WTC11 (cell line): ENCODE measurements around the gene ELP4. TPM values are rescaled to one million over a fixed set of nuclear protein-coding genes. Genes with fewer than 3 reads are reported as not detected.

Source experiments
- ATAC-seq: fragments of 200-7000 bp; cut with Tn5 transposase; 2 replicates; pipeline ENCODE4 v1.10.0; 2021; ENCODE audit warnings: mild to moderate bottlenecking, moderate library complexity
- CTCF ChIA-PET: fragments of 300-600 bp; sonication (Branson Sonifier 250); formaldehyde crosslinking; loops from one replicate; lab custom pipeline; 2021; ENCODE audit warnings: antibody characterized with exemption; lab: Charles Lee
- POLR2A ChIA-PET: fragments of 350-600 bp; sonication (Branson Sonifier 250); formaldehyde crosslinking; loops from one replicate; lab custom pipeline; 2021; ENCODE audit warnings: antibody characterized with exemption; lab: Charles Lee
- DNase-seq: peaks from one replicate; pipeline ENCODE4 v3.0.0; 2021; ENCODE audit warnings: low spot score
- H3K27ac Mint-ChIP-seq: 2 replicates; pipeline ENCODE4 v1.8.0; 2021; ENCODE audit warnings: mixed read lengths
- H3K27me3 Mint-ChIP-seq: 2 replicates; pipeline ENCODE4 v1.8.0; 2021; ENCODE audit warnings: low read depth, mild to moderate bottlenecking, moderate library complexity, mixed read lengths
- H3K36me3 Mint-ChIP-seq: 2 replicates; pipeline ENCODE4 v1.8.0; 2021; ENCODE audit warnings: mixed read lengths
- H3K4me1 Mint-ChIP-seq: 2 replicates; pipeline ENCODE4 v1.8.0; 2022; ENCODE audit warnings: mixed read lengths
- H3K4me3 Mint-ChIP-seq: 2 replicates; pipeline ENCODE4 v1.8.0; 2021; ENCODE audit warnings: mild to moderate bottlenecking, moderate library complexity, mixed read lengths
- H3K9me3 Mint-ChIP-seq: 2 replicates; pipeline ENCODE4 v1.8.0; 2021; ENCODE audit warnings: mixed read lengths
- CREB1 ChIP-seq: sonication (generic); formaldehyde crosslinking; IDR thresholded peaks from 2 replicates; pipeline ENCODE4 v1.8.0; 2023; ENCODE audit warnings: mild to moderate bottlenecking, missing genetic modification reagents
- ETV6 ChIP-seq: sonication (generic); formaldehyde crosslinking; IDR thresholded peaks from 2 replicates; pipeline ENCODE4 v1.8.1; 2022; ENCODE audit warnings: mild to moderate bottlenecking, missing genetic modification reagents
- FOXP1 ChIP-seq: sonication (generic); formaldehyde crosslinking; IDR thresholded peaks from 2 replicates; pipeline ENCODE4 v1.8.0; 2022; ENCODE audit warnings: missing genetic modification reagents, mild to moderate bottlenecking, moderate library complexity, borderline replicate concordance
- HMGA2 ChIP-seq: fragments of 250-450 bp; sonication (Bioruptor Pico); IDR thresholded peaks from 2 replicates; pipeline ENCODE4 v1.4.0; 2021; ENCODE audit warnings: mild to moderate bottlenecking, moderate library complexity
- IRF2 ChIP-seq: sonication (generic); formaldehyde crosslinking; IDR thresholded peaks from 2 replicates; pipeline ENCODE4 v1.8.0; 2022; ENCODE audit warnings: low read depth, missing genetic modification reagents, borderline replicate concordance
- KAT7 ChIP-seq: sonication (generic); formaldehyde crosslinking; IDR thresholded peaks from 2 replicates; pipeline ENCODE4 v1.8.1; 2023; ENCODE audit warnings: missing genetic modification reagents, mild to moderate bottlenecking, borderline replicate concordance
- NFATC4 ChIP-seq: fragments of 250-450 bp; sonication (Bioruptor Pico); IDR thresholded peaks from 2 replicates; pipeline ENCODE4 v1.9.0; 2021; ENCODE audit warnings: mild to moderate bottlenecking
- NFYB ChIP-seq: sonication (generic); formaldehyde crosslinking; conservative IDR thresholded peaks from 2 replicates; pipeline ENCODE4 v1.8.0; 2022; ENCODE audit warnings: low read depth, missing genetic modification reagents
- SMAD3 ChIP-seq: sonication (generic); formaldehyde crosslinking; IDR thresholded peaks from 2 replicates; pipeline ENCODE4 v1.8.0; 2022; ENCODE audit warnings: missing genetic modification reagents, mild to moderate bottlenecking, borderline replicate concordance
- SMAD4 ChIP-seq: sonication (generic); formaldehyde crosslinking; IDR thresholded peaks from 2 replicates; pipeline ENCODE4 v1.8.0; 2022; ENCODE audit warnings: mild to moderate bottlenecking, missing genetic modification reagents
- TCF7 ChIP-seq: sonication (generic); formaldehyde crosslinking; IDR thresholded peaks from 2 replicates; pipeline ENCODE4 v1.8.0; 2022; ENCODE audit warnings: mild to moderate bottlenecking, low read depth, missing genetic modification reagents, moderate library complexity
- TEAD4 ChIP-seq: sonication (generic); formaldehyde crosslinking; IDR thresholded peaks from 2 replicates; pipeline ENCODE4 v1.8.0; 2022; ENCODE audit warnings: mild to moderate bottlenecking, missing genetic modification reagents
- ZNF121 ChIP-seq: sonication (generic); formaldehyde crosslinking; IDR thresholded peaks from 2 replicates; pipeline ENCODE4 v1.8.0; 2023; ENCODE audit warnings: missing genetic modification reagents
- ZNF263 ChIP-seq: sonication (generic); formaldehyde crosslinking; IDR thresholded peaks from 2 replicates; pipeline ENCODE4 v1.8.1; 2022; ENCODE audit warnings: low read depth, mild to moderate bottlenecking, moderate library complexity, missing genetic modification reagents
- ZNF317 ChIP-seq: sonication (generic); formaldehyde crosslinking; IDR thresholded peaks from 2 replicates; pipeline ENCODE4 v1.8.1; 2023; ENCODE audit warnings: low read depth, mild to moderate bottlenecking, moderate library complexity, missing genetic modification reagents, borderline replicate concordance
- ZNF396 ChIP-seq: fragments of 250-450 bp; sonication (Bioruptor Pico); IDR thresholded peaks from 2 replicates; pipeline ENCODE4 v1.8.0; 2021; ENCODE audit warnings: mild to moderate bottlenecking, moderate library complexity, borderline replicate concordance
- ZNF416 ChIP-seq: fragments of 250-450 bp; sonication (Bioruptor Pico); IDR thresholded peaks from 2 replicates; pipeline ENCODE4 v1.9.0; 2021; ENCODE audit warnings: mild to moderate bottlenecking, inconsistent platforms
- total RNA-seq: library from RNA; stranded (reverse); gene quantifications from 3 replicates; pipeline ENCODE4 v1.2.3, GENCODE V29; 2021
- TF ChIP-seq, protein P1 (sequence below): sonication (generic); formaldehyde crosslinking; conservative IDR thresholded peaks from 2 replicates; pipeline ENCODE4 v1.8.1; 2023; ENCODE audit warnings: mild to moderate bottlenecking, low read depth, missing genetic modification reagents, moderate library complexity
- TF ChIP-seq, protein P2 (sequence below): sonication (generic); formaldehyde crosslinking; IDR thresholded peaks from 2 replicates; pipeline ENCODE4 v1.8.0; 2023; ENCODE audit warnings: missing genetic modification reagents, mild to moderate bottlenecking, borderline replicate concordance
- TF ChIP-seq, protein P3 (sequence below): fragments of 250-450 bp; sonication (Bioruptor Pico); IDR thresholded peaks from 2 replicates; pipeline ENCODE4 v1.8.0; 2021; ENCODE audit warnings: mild to moderate bottlenecking
- TF ChIP-seq, protein P4 (sequence below): sonication (generic); formaldehyde crosslinking; IDR thresholded peaks from 2 replicates; pipeline ENCODE4 v1.8.1; 2022; ENCODE audit warnings: low read depth, missing genetic modification reagents, borderline replicate concordance
- TF ChIP-seq, protein P5 (sequence below): sonication (generic); formaldehyde crosslinking; IDR thresholded peaks from 2 replicates; pipeline ENCODE4 v1.8.0; 2023; ENCODE audit warnings: missing genetic modification reagents
- TF ChIP-seq, protein P6 (sequence below): sonication (generic); formaldehyde crosslinking; IDR thresholded peaks from 2 replicates; pipeline ENCODE4 v1.8.1; 2023; ENCODE audit warnings: mild to moderate bottlenecking, missing genetic modification reagents
- TF ChIP-seq, protein P7 (sequence below): fragments of 250-450 bp; sonication (Bioruptor Pico); IDR thresholded peaks from 2 replicates; pipeline ENCODE4 v1.9.0; 2021; ENCODE audit warnings: mild to moderate bottlenecking

Gene ELP4
- total RNA-seq, 1 experiment from 2014 or later: 14.6 TPM

DNA sequence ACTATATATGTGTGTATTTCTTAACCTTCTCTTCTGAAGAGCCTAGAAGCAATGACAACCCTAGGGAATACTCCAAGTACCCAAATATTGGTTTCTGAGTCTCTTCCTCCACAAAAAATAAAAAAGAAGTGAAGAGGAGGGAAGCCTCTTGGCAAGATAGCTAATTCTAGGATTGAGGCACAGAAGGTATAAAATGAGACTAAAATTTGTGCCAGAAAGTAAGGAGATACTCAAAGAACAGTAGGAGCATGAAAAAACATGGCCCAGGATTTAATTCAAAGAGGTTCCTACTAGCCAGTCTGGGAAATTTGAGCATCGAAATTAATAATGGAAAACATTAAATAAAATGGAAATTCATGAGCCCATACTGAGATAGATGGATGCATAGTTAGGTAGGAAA lies 189.5 kb downstream of the ELP4 start:
- no peak overlapping the region for H3K27ac Mint-ChIP-seq
- no peaks in the 10 kb centered on the region for H3K4me1 Mint-ChIP-seq
- H3K27me3 Mint-ChIP-seq: no peaks in the 10 kb centered on the region; the same call in 1 of the 2 replicates
- H3K9me3 Mint-ChIP-seq: no peaks in the 10 kb centered on the region
- POLR2A ChIA-PET: no interaction called here
- no peak overlapping the region for H3K4me3 Mint-ChIP-seq
- TF ChIP-seq TCF7 (no peak), CREB1 (no peak), SMAD4 (no peak), ZNF263 (no peak), ZNF121 (CRISPR knock-in tag) (no peak)
- TF ChIP-seq, protein P1, sequence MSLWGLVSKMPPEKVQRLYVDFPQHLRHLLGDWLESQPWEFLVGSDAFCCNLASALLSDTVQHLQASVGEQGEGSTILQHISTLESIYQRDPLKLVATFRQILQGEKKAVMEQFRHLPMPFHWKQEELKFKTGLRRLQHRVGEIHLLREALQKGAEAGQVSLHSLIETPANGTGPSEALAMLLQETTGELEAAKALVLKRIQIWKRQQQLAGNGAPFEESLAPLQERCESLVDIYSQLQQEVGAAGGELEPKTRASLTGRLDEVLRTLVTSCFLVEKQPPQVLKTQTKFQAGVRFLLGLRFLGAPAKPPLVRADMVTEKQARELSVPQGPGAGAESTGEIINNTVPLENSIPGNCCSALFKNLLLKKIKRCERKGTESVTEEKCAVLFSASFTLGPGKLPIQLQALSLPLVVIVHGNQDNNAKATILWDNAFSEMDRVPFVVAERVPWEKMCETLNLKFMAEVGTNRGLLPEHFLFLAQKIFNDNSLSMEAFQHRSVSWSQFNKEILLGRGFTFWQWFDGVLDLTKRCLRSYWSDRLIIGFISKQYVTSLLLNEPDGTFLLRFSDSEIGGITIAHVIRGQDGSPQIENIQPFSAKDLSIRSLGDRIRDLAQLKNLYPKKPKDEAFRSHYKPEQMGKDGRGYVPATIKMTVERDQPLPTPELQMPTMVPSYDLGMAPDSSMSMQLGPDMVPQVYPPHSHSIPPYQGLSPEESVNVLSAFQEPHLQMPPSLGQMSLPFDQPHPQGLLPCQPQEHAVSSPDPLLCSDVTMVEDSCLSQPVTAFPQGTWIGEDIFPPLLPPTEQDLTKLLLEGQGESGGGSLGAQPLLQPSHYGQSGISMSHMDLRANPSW (CRISPR knock-in tag): no peak
- TF ChIP-seq, protein P2, sequence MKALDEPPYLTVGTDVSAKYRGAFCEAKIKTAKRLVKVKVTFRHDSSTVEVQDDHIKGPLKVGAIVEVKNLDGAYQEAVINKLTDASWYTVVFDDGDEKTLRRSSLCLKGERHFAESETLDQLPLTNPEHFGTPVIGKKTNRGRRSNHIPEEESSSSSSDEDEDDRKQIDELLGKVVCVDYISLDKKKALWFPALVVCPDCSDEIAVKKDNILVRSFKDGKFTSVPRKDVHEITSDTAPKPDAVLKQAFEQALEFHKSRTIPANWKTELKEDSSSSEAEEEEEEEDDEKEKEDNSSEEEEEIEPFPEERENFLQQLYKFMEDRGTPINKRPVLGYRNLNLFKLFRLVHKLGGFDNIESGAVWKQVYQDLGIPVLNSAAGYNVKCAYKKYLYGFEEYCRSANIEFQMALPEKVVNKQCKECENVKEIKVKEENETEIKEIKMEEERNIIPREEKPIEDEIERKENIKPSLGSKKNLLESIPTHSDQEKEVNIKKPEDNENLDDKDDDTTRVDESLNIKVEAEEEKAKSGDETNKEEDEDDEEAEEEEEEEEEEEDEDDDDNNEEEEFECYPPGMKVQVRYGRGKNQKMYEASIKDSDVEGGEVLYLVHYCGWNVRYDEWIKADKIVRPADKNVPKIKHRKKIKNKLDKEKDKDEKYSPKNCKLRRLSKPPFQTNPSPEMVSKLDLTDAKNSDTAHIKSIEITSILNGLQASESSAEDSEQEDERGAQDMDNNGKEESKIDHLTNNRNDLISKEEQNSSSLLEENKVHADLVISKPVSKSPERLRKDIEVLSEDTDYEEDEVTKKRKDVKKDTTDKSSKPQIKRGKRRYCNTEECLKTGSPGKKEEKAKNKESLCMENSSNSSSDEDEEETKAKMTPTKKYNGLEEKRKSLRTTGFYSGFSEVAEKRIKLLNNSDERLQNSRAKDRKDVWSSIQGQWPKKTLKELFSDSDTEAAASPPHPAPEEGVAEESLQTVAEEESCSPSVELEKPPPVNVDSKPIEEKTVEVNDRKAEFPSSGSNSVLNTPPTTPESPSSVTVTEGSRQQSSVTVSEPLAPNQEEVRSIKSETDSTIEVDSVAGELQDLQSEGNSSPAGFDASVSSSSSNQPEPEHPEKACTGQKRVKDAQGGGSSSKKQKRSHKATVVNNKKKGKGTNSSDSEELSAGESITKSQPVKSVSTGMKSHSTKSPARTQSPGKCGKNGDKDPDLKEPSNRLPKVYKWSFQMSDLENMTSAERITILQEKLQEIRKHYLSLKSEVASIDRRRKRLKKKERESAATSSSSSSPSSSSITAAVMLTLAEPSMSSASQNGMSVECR (CRISPR knock-in tag): no peak
- no peak for DNase-seq
- no peak for ATAC-seq
- no peaks in the 10 kb centered on the region for H3K36me3 Mint-ChIP-seq
- CTCF ChIA-PET: no interaction called here

DNA sequence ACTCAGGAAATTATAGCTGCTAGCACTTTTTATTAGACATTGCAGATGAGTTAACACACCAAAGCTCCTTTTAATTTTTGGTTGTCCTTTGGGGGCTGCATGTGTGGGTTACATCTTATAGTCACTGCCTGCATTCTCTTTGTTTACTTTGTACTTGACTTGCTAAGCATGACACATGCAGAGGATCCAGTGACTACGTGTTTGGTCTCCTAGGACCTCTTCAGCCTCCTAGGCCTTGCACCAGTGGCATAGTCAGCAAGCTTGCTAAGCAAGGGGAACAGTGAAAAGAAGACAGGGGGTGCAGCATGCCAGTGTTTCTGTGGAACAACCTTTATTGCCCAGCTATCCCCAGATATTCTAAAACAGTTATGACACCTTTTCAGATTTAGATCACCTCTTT lies 193.4 kb downstream of the ELP4 start:
- H3K27ac Mint-ChIP-seq: no peak overlapping the region
- H3K4me3 Mint-ChIP-seq: no peak overlapping the region
- ChIA-PET CTCF (interaction anchor here (0.9 kb wide), 1 partner anchor 349 kb away, joined by 3 read pairs; no protein-coding TSS in a partner anchor), POLR2A (no interaction called here)
- ATAC-seq (0 out of 2 replicates have a peak, but pooled peaks have one; percentile 28), DNase-seq (no peak)
- H3K9me3 Mint-ChIP-seq: no peaks in the 10 kb centered on the region
- H3K4me1 Mint-ChIP-seq: no peaks in the 10 kb centered on the region
- peaks cover 4% of the 10 kb centered on the region; the same call in 1 of the 2 replicates for H3K36me3 Mint-ChIP-seq
- H3K27me3 Mint-ChIP-seq: no peaks in the 10 kb centered on the region
- TF ChIP-seq KAT7 (CRISPR knock-in tag) (no peak), ZNF317 (CRISPR knock-in tag) (no peak), ETV6 (CRISPR knock-in tag) (no peak), ZNF396 (CRISPR knock-in tag) (no peak), HMGA2 (CRISPR knock-in tag) (no peak), NFATC4 (CRISPR knock-in tag) (no peak), IRF2 (no peak), SMAD3 (CRISPR knock-in tag) (no peak), ZNF263 (no peak), TEAD4 (CRISPR knock-in tag) (no peak), FOXP1 (CRISPR knock-in tag) (no peak), ZNF416 (CRISPR knock-in tag) (no peak), NFYB (no peak)
- TF ChIP-seq, protein P3, sequence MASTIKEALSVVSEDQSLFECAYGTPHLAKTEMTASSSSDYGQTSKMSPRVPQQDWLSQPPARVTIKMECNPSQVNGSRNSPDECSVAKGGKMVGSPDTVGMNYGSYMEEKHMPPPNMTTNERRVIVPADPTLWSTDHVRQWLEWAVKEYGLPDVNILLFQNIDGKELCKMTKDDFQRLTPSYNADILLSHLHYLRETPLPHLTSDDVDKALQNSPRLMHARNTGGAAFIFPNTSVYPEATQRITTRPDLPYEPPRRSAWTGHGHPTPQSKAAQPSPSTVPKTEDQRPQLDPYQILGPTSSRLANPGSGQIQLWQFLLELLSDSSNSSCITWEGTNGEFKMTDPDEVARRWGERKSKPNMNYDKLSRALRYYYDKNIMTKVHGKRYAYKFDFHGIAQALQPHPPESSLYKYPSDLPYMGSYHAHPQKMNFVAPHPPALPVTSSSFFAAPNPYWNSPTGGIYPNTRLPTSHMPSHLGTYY (CRISPR knock-in tag): no peak
- TF ChIP-seq, protein P4, sequence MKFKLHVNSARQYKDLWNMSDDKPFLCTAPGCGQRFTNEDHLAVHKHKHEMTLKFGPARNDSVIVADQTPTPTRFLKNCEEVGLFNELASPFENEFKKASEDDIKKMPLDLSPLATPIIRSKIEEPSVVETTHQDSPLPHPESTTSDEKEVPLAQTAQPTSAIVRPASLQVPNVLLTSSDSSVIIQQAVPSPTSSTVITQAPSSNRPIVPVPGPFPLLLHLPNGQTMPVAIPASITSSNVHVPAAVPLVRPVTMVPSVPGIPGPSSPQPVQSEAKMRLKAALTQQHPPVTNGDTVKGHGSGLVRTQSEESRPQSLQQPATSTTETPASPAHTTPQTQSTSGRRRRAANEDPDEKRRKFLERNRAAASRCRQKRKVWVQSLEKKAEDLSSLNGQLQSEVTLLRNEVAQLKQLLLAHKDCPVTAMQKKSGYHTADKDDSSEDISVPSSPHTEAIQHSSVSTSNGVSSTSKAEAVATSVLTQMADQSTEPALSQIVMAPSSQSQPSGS (CRISPR knock-in tag): no peak
- TF ChIP-seq, protein P5, sequence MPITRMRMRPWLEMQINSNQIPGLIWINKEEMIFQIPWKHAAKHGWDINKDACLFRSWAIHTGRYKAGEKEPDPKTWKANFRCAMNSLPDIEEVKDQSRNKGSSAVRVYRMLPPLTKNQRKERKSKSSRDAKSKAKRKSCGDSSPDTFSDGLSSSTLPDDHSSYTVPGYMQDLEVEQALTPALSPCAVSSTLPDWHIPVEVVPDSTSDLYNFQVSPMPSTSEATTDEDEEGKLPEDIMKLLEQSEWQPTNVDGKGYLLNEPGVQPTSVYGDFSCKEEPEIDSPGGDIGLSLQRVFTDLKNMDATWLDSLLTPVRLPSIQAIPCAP (CRISPR knock-in tag): no peak
- TF ChIP-seq, protein P6, sequence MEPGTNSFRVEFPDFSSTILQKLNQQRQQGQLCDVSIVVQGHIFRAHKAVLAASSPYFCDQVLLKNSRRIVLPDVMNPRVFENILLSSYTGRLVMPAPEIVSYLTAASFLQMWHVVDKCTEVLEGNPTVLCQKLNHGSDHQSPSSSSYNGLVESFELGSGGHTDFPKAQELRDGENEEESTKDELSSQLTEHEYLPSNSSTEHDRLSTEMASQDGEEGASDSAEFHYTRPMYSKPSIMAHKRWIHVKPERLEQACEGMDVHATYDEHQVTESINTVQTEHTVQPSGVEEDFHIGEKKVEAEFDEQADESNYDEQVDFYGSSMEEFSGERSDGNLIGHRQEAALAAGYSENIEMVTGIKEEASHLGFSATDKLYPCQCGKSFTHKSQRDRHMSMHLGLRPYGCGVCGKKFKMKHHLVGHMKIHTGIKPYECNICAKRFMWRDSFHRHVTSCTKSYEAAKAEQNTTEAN (CRISPR knock-in tag): no peak
- TF ChIP-seq, protein P7, sequence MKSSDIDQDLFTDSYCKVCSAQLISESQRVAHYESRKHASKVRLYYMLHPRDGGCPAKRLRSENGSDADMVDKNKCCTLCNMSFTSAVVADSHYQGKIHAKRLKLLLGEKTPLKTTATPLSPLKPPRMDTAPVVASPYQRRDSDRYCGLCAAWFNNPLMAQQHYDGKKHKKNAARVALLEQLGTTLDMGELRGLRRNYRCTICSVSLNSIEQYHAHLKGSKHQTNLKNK (CRISPR knock-in tag): no peak
